Measurements from ENCODE around the gene FAM184A. TPM values are rescaled to one million over a fixed set of nuclear protein-coding genes. Genes with fewer than 3 reads are reported as not detected.

FAM184A gene
- total and polyA plus RNA-seq, 2 experiments from 2014 or later: 0.25 TPM; not detected in 1

- no peak for DNase-seq
- Histone ChIP-seq H4K20me1 (ENCODE audit: insufficient read depth) (no peaks in the 10 kb centered on the region), H3K36me3 (ENCODE audit: low read depth) (no peaks in the 10 kb centered on the region), H3K4me1 (ENCODE audit: insufficient read depth) (no peaks in the 10 kb centered on the region), H3F3A (ENCODE audit: insufficient read depth) (no peaks in the 10 kb centered on the region), H2AFZ (no peak overlapping the region), H3K9ac (no peak overlapping the region), H3K4me2 (ENCODE audit: unreplicated experiment) (no peak overlapping the region), H3K9me2 (ENCODE audit: insufficient read depth) (no peaks in the 10 kb centered on the region), H3K9me3 (ENCODE audit: low read depth) (no peaks in the 10 kb centered on the region), H3K27me3 (replicated peaks; ENCODE audit: insufficient read depth) (no peaks in the 10 kb centered on the region), H3K27ac (no peak overlapping the region), H3K4me3 (no peak overlapping the region), H3K79me2 (ENCODE audit: insufficient read depth) (no peaks in the 10 kb centered on the region)
- in situ Hi-C loops (cut with MboI): loop anchor here (10.0 kb wide), 1 partner anchor 148 kb away; no protein-coding TSS in a partner anchor
- WGBS, 2 experiments (ENCODE audit: low coverage in 1 of 2, low lambda C conversion rate in 2 of 2, missing lambda C conversion rate in 2 of 2): 54 to 58% methylated on average over 2 of the region's 2 CpGs
- TF ChIP-seq EZH2 (IDR thresholded peaks at IDR 0.05; ENCODE audit: insufficient read depth, poor library complexity, severe bottlenecking) (no peak), EZH2phosphoT487 (IDR thresholded peaks at IDR 0.05; ENCODE audit: insufficient read depth, low read depth) (no peak)
Measured at GRCh38 chr6:118967239-118967638, 111.2 kb downstream of the FAM184A start.

- Histone ChIP-seq H3K79me2 (ENCODE audit: insufficient read depth) (no peaks in the 10 kb centered on the region), H3K4me2 (ENCODE audit: unreplicated experiment) (no peak overlapping the region), H3K9ac (no peak overlapping the region), H4K20me1 (ENCODE audit: insufficient read depth) (no peaks in the 10 kb centered on the region), H3K9me3 (ENCODE audit: low read depth) (no peaks in the 10 kb centered on the region), H3K4me3 (no peak overlapping the region), H2AFZ (no peak overlapping the region), H3K4me1 (ENCODE audit: insufficient read depth) (no peaks in the 10 kb centered on the region), H3K36me3 (ENCODE audit: low read depth) (no peaks in the 10 kb centered on the region), H3F3A (ENCODE audit: insufficient read depth) (no peaks in the 10 kb centered on the region), H3K27ac (no peak overlapping the region), H3K9me2 (ENCODE audit: insufficient read depth) (no peaks in the 10 kb centered on the region), H3K27me3 (replicated peaks; ENCODE audit: insufficient read depth) (no peaks in the 10 kb centered on the region)
- no peak for DNase-seq
- WGBS, 2 experiments (ENCODE audit: low coverage in 1 of 2, low lambda C conversion rate in 2 of 2, missing lambda C conversion rate in 2 of 2): 78 to 79% methylated on average over 2 of the region's 2 CpGs
- in situ Hi-C loops (cut with MboI): loop anchor here (10.0 kb wide), 1 partner anchor 149 kb away; no protein-coding TSS in a partner anchor
- TF ChIP-seq EZH2 (IDR thresholded peaks at IDR 0.05; ENCODE audit: insufficient read depth, poor library complexity, severe bottlenecking): no peak
Measured at GRCh38 chr6:118965843-118966370, 112.6 kb downstream of the FAM184A start.

- TF ChIP-seq EZH2phosphoT487 (IDR thresholded peaks at IDR 0.05; ENCODE audit: insufficient read depth, low read depth) (no peak), EZH2 (IDR thresholded peaks at IDR 0.05; ENCODE audit: insufficient read depth, poor library complexity, severe bottlenecking) (no peak)
- no peak for DNase-seq
- in situ Hi-C loops (cut with MboI): loop anchor here (10.0 kb wide), 1 partner anchor 149 kb away; no protein-coding TSS in a partner anchor
- Histone ChIP-seq H3K27me3 (replicated peaks; ENCODE audit: insufficient read depth) (no peaks in the 10 kb centered on the region), H2AFZ (no peak overlapping the region), H3K27ac (no peak overlapping the region), H3K9me3 (ENCODE audit: low read depth) (no peaks in the 10 kb centered on the region), H3K36me3 (ENCODE audit: low read depth) (no peaks in the 10 kb centered on the region), H3K9me2 (ENCODE audit: insufficient read depth) (no peaks in the 10 kb centered on the region), H3K4me3 (no peak overlapping the region), H4K20me1 (ENCODE audit: insufficient read depth) (no peaks in the 10 kb centered on the region), H3F3A (ENCODE audit: insufficient read depth) (no peaks in the 10 kb centered on the region), H3K79me2 (ENCODE audit: insufficient read depth) (no peaks in the 10 kb centered on the region), H3K4me1 (ENCODE audit: insufficient read depth) (no peaks in the 10 kb centered on the region), H3K4me2 (ENCODE audit: unreplicated experiment) (no peak overlapping the region), H3K9ac (no peak overlapping the region)
- WGBS, 2 experiments (ENCODE audit: low coverage in 1 of 2, low lambda C conversion rate in 2 of 2, missing lambda C conversion rate in 2 of 2): 92 to 96% methylated on average over 3 of the region's 3 CpGs
Measured at GRCh38 chr6:118965371-118965770, 113.1 kb downstream of the FAM184A start.

- in situ Hi-C loops (cut with MboI): loop anchor here (10.0 kb wide), 1 partner anchor 152 kb away; no protein-coding TSS in a partner anchor
- Histone ChIP-seq H3K4me2 (ENCODE audit: unreplicated experiment) (no peak overlapping the region), H3K9me2 (ENCODE audit: insufficient read depth) (no peaks in the 10 kb centered on the region), H2AFZ (no peak overlapping the region), H3K4me3 (no peak overlapping the region), H4K20me1 (ENCODE audit: insufficient read depth) (no peaks in the 10 kb centered on the region), H3K4me1 (ENCODE audit: insufficient read depth) (no peaks in the 10 kb centered on the region), H3K79me2 (ENCODE audit: insufficient read depth) (no peaks in the 10 kb centered on the region), H3K27me3 (replicated peaks; ENCODE audit: insufficient read depth) (no peaks in the 10 kb centered on the region), H3F3A (ENCODE audit: insufficient read depth) (no peaks in the 10 kb centered on the region), H3K9ac (no peak overlapping the region), H3K36me3 (ENCODE audit: low read depth) (no peaks in the 10 kb centered on the region), H3K9me3 (ENCODE audit: low read depth) (no peaks in the 10 kb centered on the region), H3K27ac (no peak overlapping the region)
- peak; percentile 46 for DNase-seq
- TF ChIP-seq EZH2phosphoT487 (IDR thresholded peaks at IDR 0.05; ENCODE audit: insufficient read depth, low read depth) (no peak), EZH2 (IDR thresholded peaks at IDR 0.05; ENCODE audit: insufficient read depth, poor library complexity, severe bottlenecking) (no peak)
Measured at GRCh38 chr6:118963003-118963402, 115.5 kb downstream of the FAM184A start.

GRCh38 chr6:118959903-118960302, 118.6 kb downstream of the FAM184A start:
- Histone ChIP-seq H3K9ac (no peak overlapping the region), H3K4me3 (no peak overlapping the region), H3K27ac (no peak overlapping the region), H3K27me3 (replicated peaks; ENCODE audit: insufficient read depth) (no peaks in the 10 kb centered on the region), H3K9me2 (ENCODE audit: insufficient read depth) (no peaks in the 10 kb centered on the region), H3K4me2 (ENCODE audit: unreplicated experiment) (no peak overlapping the region), H2AFZ (no peak overlapping the region), H3K79me2 (ENCODE audit: insufficient read depth) (no peaks in the 10 kb centered on the region), H3K4me1 (ENCODE audit: insufficient read depth) (no peaks in the 10 kb centered on the region), H4K20me1 (ENCODE audit: insufficient read depth) (no peaks in the 10 kb centered on the region), H3K9me3 (ENCODE audit: low read depth) (no peaks in the 10 kb centered on the region), H3F3A (ENCODE audit: insufficient read depth) (no peaks in the 10 kb centered on the region), H3K36me3 (ENCODE audit: low read depth) (no peaks in the 10 kb centered on the region)
- WGBS, 2 experiments (ENCODE audit: low coverage in 1 of 2, low lambda C conversion rate in 2 of 2, missing lambda C conversion rate in 2 of 2): 95 to 100% methylated on average over 4 of the region's 4 CpGs
- TF ChIP-seq EZH2phosphoT487 (IDR thresholded peaks at IDR 0.05; ENCODE audit: insufficient read depth, low read depth) (no peak), EZH2 (IDR thresholded peaks at IDR 0.05; ENCODE audit: insufficient read depth, poor library complexity, severe bottlenecking) (no peak)
- DNase-seq: no peak
- in situ Hi-C loops (cut with MboI): loop anchor here (10.0 kb wide), 1 partner anchor 155 kb away; no protein-coding TSS in a partner anchor

All from GM23248 (cell line).